Erythroblast (primary cell): ENCODE results near the gene PHF21A.
"Not testable (repeated sequence)": the region's sequence is repeated elsewhere in the genome, so short reads cannot be mapped to it uniquely, and the experiment has no call there.

Source experiments
- DNase-seq, 2 experiments: peaks; one replicate each; lab custom pipeline; 2025; lab: John Stamatoyannopoulos, UW
- GATA1 ChIP-seq: IDR thresholded peaks from 2 replicates; pipeline ENCODE4 v1.6.1; 2011; ENCODE audit warnings: low read depth, mild to moderate bottlenecking, control low read depth, low read length, moderate library complexity
- POLR2A ChIP-seq: IDR thresholded peaks from 2 replicates; pipeline ENCODE4 v1.6.1; 2011; ENCODE audit warnings: mild to moderate bottlenecking, low read length

Gene PHF21A

GRCh38 chr11:46129133-46129532 is 7.9 kb upstream of the PHF21A start:
- TF ChIP-seq GATA1 (no peak), POLR2A (no peak)
- DNase-seq, result no peak

GRCh38 chr11:46127150-46127638 is 5.9 kb upstream of the PHF21A start:
- TF ChIP-seq POLR2A (no peak), GATA1 (no peak)
- peak; percentile 83 to 85 for DNase-seq

- no peak for TF ChIP-seq POLR2A
- TF ChIP-seq GATA1, result no peak
- no peak for DNase-seq
Measured at GRCh38 chr11:46125284-46125683, 4.0 kb upstream of the PHF21A start.

- peak in 1 of 2 experiments; percentile 27 for DNase-seq
Measured at GRCh38 chr11:46122945-46123715, 1.9 kb upstream of the PHF21A start.

GRCh38 chr11:46121724-46122477 is 647 bp upstream of the PHF21A start:
- no peak for TF ChIP-seq POLR2A
- no peak for TF ChIP-seq GATA1
- DNase-seq, result peak; percentile 93

More at GRCh38 chr11:46122945-46123715, 1.9 kb upstream of the PHF21A start:
- no peak for TF ChIP-seq POLR2A
- no peak for TF ChIP-seq GATA1

- DNase-seq, result peak; percentile 65 to 88
- TF ChIP-seq POLR2A (peak; percentile 57), GATA1 (no peak)
Measured at GRCh38 chr11:46120346-46121300, 631 bp downstream of the PHF21A start.

GRCh38 chr11:46119352-46120216 is 1.7 kb downstream of the PHF21A start:
- peak; percentile 17 for TF ChIP-seq POLR2A
- TF ChIP-seq GATA1, result no peak
- DNase-seq, result peak; percentile 71

- TF ChIP-seq POLR2A (no peak), GATA1 (no peak)
- DNase-seq, result peak in 1 of 2 experiments; percentile 42
Measured at GRCh38 chr11:46118702-46119351, 2.4 kb downstream of the PHF21A start.

- TF ChIP-seq GATA1 (no peak), POLR2A (no peak)
- DNase-seq, result peak; percentile 38 to 44
Measured at GRCh38 chr11:46117842-46118241, 3.4 kb downstream of the PHF21A start.

GRCh38 chr11:46116712-46117037 is 4.6 kb downstream of the PHF21A start:
- not testable (repeated sequence) for DNase-seq

- no peak for DNase-seq
- TF ChIP-seq POLR2A (no peak), GATA1 (no peak)
Measured at GRCh38 chr11:46116007-46116711, 5.1 kb downstream of the PHF21A start.
